HCT116 (cell line): ENCODE data around the gene ARHGAP45. TPM values are rescaled to one million over a fixed set of nuclear protein-coding genes. Genes with fewer than 3 reads are reported as not detected.

ENCODE experiments used
- ATAC-seq: fragments of 200-7000 bp; cut with Tn5 transposase; 2 replicates; pipeline ENCODE4 v1.9.1; 2020; ENCODE audit warnings: mild to moderate bottlenecking, moderate library complexity
- BruUV-seq: library from RNA; stranded (reverse); fragments of 400-500 nt; replicated peaks from 2 replicates; lab custom pipeline; 2021; lab: Mats Ljungman, UMichigan
- CTCF ChIA-PET: fragments of 300-600 bp; sonication (Branson Sonifier 250); formaldehyde crosslinking; loops from one replicate; lab custom pipeline; 2021; ENCODE audit warnings: antibody characterized with exemption; lab: Charles Lee
- POLR2A ChIA-PET: fragments of 300-600, 350-600 bp; sonication (Branson Sonifier 250); formaldehyde crosslinking; loops from one replicate; lab custom pipeline; 2021; ENCODE audit warnings: antibody characterized with exemption; lab: Charles Lee
- RAD21 ChIA-PET, 2 experiments: fragments of 300-600 bp; sonication (Branson Sonifier 250); formaldehyde crosslinking; loops; one replicate each; lab custom pipeline; 2023; ENCODE audit warnings: low total read pairs in 2 of 2; ENCODE audit not compliant: uncharacterized antibody in 2 of 2, unreplicated experiment in 2 of 2, low non-redundant PET in 1 of 2; lab: Charles Lee
- DNase-seq: peaks from one replicate; pipeline ENCODE4 v3.0.0-alpha.2; 2010; ENCODE audit warnings: low read depth, low spot score
- H2AFZ ChIP-seq: fragments of 200-600 bp; shearing (Covaris generic), sonication (generic); 2 replicates; pipeline ENCODE4 v1.6.1; 2017; ENCODE audit warnings: low read depth, mixed run types, mixed read lengths, antibody characterized with exemption, low read length; ENCODE audit not compliant: poor library complexity, severe bottlenecking
- H3K27ac ChIP-seq: 2 replicates; pipeline ENCODE4 v1.5.1; 2012; ENCODE audit warnings: low read depth, low read length
- H3K27me3 ChIP-seq: fragments of 200-600 bp; sonication (generic); 2 replicates; pipeline ENCODE4 v1.6.1; 2016; ENCODE audit warnings: mixed run types, low read length, mixed read lengths; ENCODE audit not compliant: insufficient read depth
- H3K36me3 ChIP-seq, 2 experiments: fragments of 200-500 bp in 1 of 2; fragments of 200-600 bp in 1 of 2; sonication (Bioruptor generic) in 1 of 2; sonication (generic) in 1 of 2; 2 replicates each; pipeline versions ENCODE4 v1.5.1 to v1.6.1; 2014 to 2016; ENCODE audit warnings: low read length in 2 of 2, inconsistent platforms in 1 of 2, mixed read lengths in 1 of 2, mixed run types in 1 of 2; ENCODE audit not compliant: insufficient read depth in 2 of 2, control insufficient read depth in 1 of 2
- H3K4me1 ChIP-seq, 2 experiments: fragments of 200-600 bp in 1 of 2; sonication (generic) in 1 of 2; 2 replicates each; pipeline versions ENCODE4 v1.5.1 to v1.6.1; 2012 to 2017; ENCODE audit warnings: low read length in 2 of 2, inconsistent platforms in 1 of 2, mild to moderate bottlenecking in 1 of 2, mixed read lengths in 1 of 2, mixed run types in 1 of 2, moderate library complexity in 1 of 2; ENCODE audit not compliant: insufficient read depth in 2 of 2, control insufficient read depth in 1 of 2
- H3K4me2 ChIP-seq: fragments of 200-600 bp; sonication (generic); 2 replicates; pipeline ENCODE4 v1.6.1; 2017; ENCODE audit warnings: mixed run types, low read length, mixed read lengths
- H3K4me3 ChIP-seq, 2 experiments: fragments of 200-600 bp in 1 of 2; sonication (generic) in 1 of 2; replicated peaks in 1 of 2; 2 replicates each; pipeline ENCODE4 v1.5.1; 2011 to 2016; ENCODE audit warnings: low read length in 2 of 2, control low read depth in 1 of 2, low read depth in 1 of 2, mild to moderate bottlenecking in 1 of 2, mixed read lengths in 1 of 2, mixed run types in 1 of 2
- H3K79me2 ChIP-seq: fragments of 200-600 bp; sonication (generic); 2 replicates; pipeline ENCODE4 v1.6.1; 2017; ENCODE audit warnings: mild to moderate bottlenecking, mixed run types, low read length, moderate library complexity, mixed read lengths; ENCODE audit not compliant: insufficient read depth
- H3K9ac ChIP-seq: fragments of 200-600 bp; sonication (generic); 2 replicates; pipeline ENCODE4 v1.6.1; 2016; ENCODE audit warnings: low read length, mixed read lengths
- H3K9me2 ChIP-seq: fragments of 200-600 bp; sonication (generic), shearing (Covaris generic); 2 replicates; pipeline ENCODE4 v1.6.1; 2017; ENCODE audit warnings: mixed run types, mild to moderate bottlenecking, moderate library complexity; ENCODE audit not compliant: insufficient read depth
- H3K9me3 ChIP-seq, 2 experiments: fragments of 200-500 bp in 1 of 2; fragments of 200-600 bp in 1 of 2; sonication (Bioruptor generic) in 1 of 2; sonication (generic) in 1 of 2; 2 replicates each; pipeline ENCODE4 v1.6.1; 2014 to 2017; ENCODE audit warnings: low read length in 2 of 2, mixed read lengths in 2 of 2, inconsistent platforms in 1 of 2, low read depth in 1 of 2, mild to moderate bottlenecking in 1 of 2, mixed run types in 1 of 2, moderate library complexity in 1 of 2; ENCODE audit not compliant: control insufficient read depth in 1 of 2, insufficient read depth in 1 of 2
- H4K20me1 ChIP-seq: fragments of 200-600 bp; sonication (generic), shearing (Covaris generic); 2 replicates; pipeline ENCODE4 v1.6.1; 2017; ENCODE audit warnings: mixed run types, mild to moderate bottlenecking, moderate library complexity; ENCODE audit not compliant: insufficient read depth
- ATF3 ChIP-seq: IDR thresholded peaks from 2 replicates; pipeline ENCODE4 v1.6.1; 2012
- CBX3 ChIP-seq: IDR thresholded peaks from 2 replicates; pipeline ENCODE4 v1.6.1; 2012; ENCODE audit warnings: low read depth
- CEBPB ChIP-seq: IDR thresholded peaks from 2 replicates; pipeline ENCODE4 v1.6.1; 2012; ENCODE audit warnings: low read depth
- ELF1 ChIP-seq: IDR thresholded peaks from 2 replicates; pipeline ENCODE4 v1.6.1; 2012; ENCODE audit warnings: low read depth, borderline replicate concordance
- FOSL1 ChIP-seq: IDR thresholded peaks from 2 replicates; pipeline ENCODE4 v1.6.1; 2012; ENCODE audit warnings: low read depth
- JUND ChIP-seq: IDR thresholded peaks from 2 replicates; pipeline ENCODE4 v1.6.1; 2012
- SIN3A ChIP-seq: IDR thresholded peaks from 2 replicates; pipeline ENCODE4 v1.6.1; 2012; ENCODE audit warnings: low read depth
- SP1 ChIP-seq: IDR thresholded peaks from 2 replicates; pipeline ENCODE4 v1.6.1; 2012; ENCODE audit warnings: low read depth
- SRF ChIP-seq: IDR thresholded peaks from 2 replicates; pipeline ENCODE4 v1.6.1; 2012; ENCODE audit warnings: low read depth
- ZNF274 ChIP-seq: fragments of 200-500 bp; sonication (Bioruptor generic); IDR thresholded peaks from 2 replicates; pipeline ENCODE4 v1.6.1; 2014; ENCODE audit warnings: mild to moderate bottlenecking, low read depth, low read length, inconsistent platforms
- intact Hi-C: fragments of 100-400 bp; cut with micrococcal nuclease; formaldehyde crosslinking; loops from 2 replicates; pipeline ENCODE4 v1.10.0; 2022
- total RNA-seq: library from RNA; stranded (reverse); gene quantifications from one replicate; pipeline ENCODE4 v1.2.1, GENCODE V29; 2021; ENCODE audit not compliant: unreplicated experiment
- TF ChIP-seq, protein P1 (sequence below), 3 experiments: fragments of 200-600 bp in 1 of 3; sonication (generic) in 1 of 3; IDR thresholded peaks in 2 of 3; conservative IDR thresholded peaks in 1 of 3; 2 replicates each; pipeline ENCODE4 v1.5.1; 2012 to 2017; ENCODE audit warnings: low read depth in 2 of 3, low read length in 2 of 3, antibody characterized with exemption in 1 of 3, borderline replicate concordance in 1 of 3, control low read depth in 1 of 3, mild to moderate bottlenecking in 1 of 3, mixed read lengths in 1 of 3, mixed run types in 1 of 3, moderate library complexity in 1 of 3; ENCODE audit not compliant: insufficient read depth in 1 of 3
- TF ChIP-seq, protein P2 (sequence below): IDR thresholded peaks from 2 replicates; pipeline ENCODE4 v1.6.1; 2012

ARHGAP45 gene
- total RNA-seq, 1 experiment from 2014 or later = 30.4 TPM

- Histone ChIP-seq H3K9me2 (no peaks in the 10 kb centered on the region), H3K4me2 (no peak overlapping the region), H3K9ac (no peak overlapping the region), H3K27ac (0 out of 2 replicates have a peak overlapping the region, but pooled peaks have one; percentile 16), H4K20me1 (no peaks in the 10 kb centered on the region), H3K4me1 (peaks cover under 1 to 7% of the 10 kb centered on the region in 2 experiments; a peak in 2 of 4 replicates), H3K4me3 (no peak overlapping the region), H3K79me2 (no peaks in the 10 kb centered on the region), H3K36me3 (peaks cover 2 to 4% of the 10 kb centered on the region in 2 experiments; a peak in 3 of 4 replicates), H3K9me3 (no peaks in the 10 kb centered on the region), H3K27me3 (no peaks in the 10 kb centered on the region), H2AFZ (no peak overlapping the region)
- ChIA-PET CTCF (no interaction called here), RAD21 (interaction anchor here (0.6 to 0.8 kb wide), 2 partner anchors 31 to 379 kb away, joined by 3 to 5 read pairs; no protein-coding TSS in a partner anchor), POLR2A (no interaction called here)
- intact Hi-C loops = no loop called here
- peak; percentile 81 for ATAC-seq
- no TSS peak for BruUV-seq
- TF ChIP-seq SRF (no peak), ELF1 (no peak)
- TF ChIP-seq, protein P1, sequence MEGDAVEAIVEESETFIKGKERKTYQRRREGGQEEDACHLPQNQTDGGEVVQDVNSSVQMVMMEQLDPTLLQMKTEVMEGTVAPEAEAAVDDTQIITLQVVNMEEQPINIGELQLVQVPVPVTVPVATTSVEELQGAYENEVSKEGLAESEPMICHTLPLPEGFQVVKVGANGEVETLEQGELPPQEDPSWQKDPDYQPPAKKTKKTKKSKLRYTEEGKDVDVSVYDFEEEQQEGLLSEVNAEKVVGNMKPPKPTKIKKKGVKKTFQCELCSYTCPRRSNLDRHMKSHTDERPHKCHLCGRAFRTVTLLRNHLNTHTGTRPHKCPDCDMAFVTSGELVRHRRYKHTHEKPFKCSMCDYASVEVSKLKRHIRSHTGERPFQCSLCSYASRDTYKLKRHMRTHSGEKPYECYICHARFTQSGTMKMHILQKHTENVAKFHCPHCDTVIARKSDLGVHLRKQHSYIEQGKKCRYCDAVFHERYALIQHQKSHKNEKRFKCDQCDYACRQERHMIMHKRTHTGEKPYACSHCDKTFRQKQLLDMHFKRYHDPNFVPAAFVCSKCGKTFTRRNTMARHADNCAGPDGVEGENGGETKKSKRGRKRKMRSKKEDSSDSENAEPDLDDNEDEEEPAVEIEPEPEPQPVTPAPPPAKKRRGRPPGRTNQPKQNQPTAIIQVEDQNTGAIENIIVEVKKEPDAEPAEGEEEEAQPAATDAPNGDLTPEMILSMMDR (IDR thresholded peaks at IDR 0.05 in 2 of 3, conservative IDR thresholded peaks at IDR 0.05 in 1 of 3; ENCODE audit: borderline replicate concordance in 1 of 3, insufficient read depth in 1 of 3, low read depth in 2 of 3, low read length in 2 of 3) = peak in 2 of 3 experiments; percentile 50 to 54; a peak in 5 of 6 replicates
- DNase-seq = no peak
These were observed 9.7 kb upstream of the ARHGAP45 start for GRCh38 chr19:1057176-1057855.

GRCh38 chr19:1058112-1058511, 8.9 kb upstream of the ARHGAP45 start:
- Histone ChIP-seq H3K9ac (no peak overlapping the region), H3K9me3 (no peaks in the 10 kb centered on the region), H3K4me2 (no peak overlapping the region), H3K36me3 (peaks cover 2 to 4% of the 10 kb centered on the region in 2 experiments; a peak in 3 of 4 replicates), H4K20me1 (no peaks in the 10 kb centered on the region), H3K27me3 (no peaks in the 10 kb centered on the region), H2AFZ (no peak overlapping the region), H3K9me2 (no peaks in the 10 kb centered on the region), H3K27ac (no peak overlapping the region), H3K79me2 (no peaks in the 10 kb centered on the region), H3K4me3 (no peak overlapping the region), H3K4me1 (peaks cover 4 to 14% of the 10 kb centered on the region in 2 experiments; a peak in 3 of 4 replicates)
- no peak for DNase-seq
- ATAC-seq = no peak
- POLR2A ChIA-PET = no interaction called here
- RAD21 ChIA-PET = no interaction called here
- CTCF ChIA-PET = no interaction called here
- BruUV-seq = TSS peak; percentile 40
- intact Hi-C loops = no loop called here
- TF ChIP-seq ZNF274 = no peak
- TF ChIP-seq CBX3 = no peak
- no peak for TF ChIP-seq SIN3A
- TF ChIP-seq SP1 = no peak
- TF ChIP-seq, protein P1 (IDR thresholded peaks at IDR 0.05 in 2 of 3, conservative IDR thresholded peaks at IDR 0.05 in 1 of 3; ENCODE audit: borderline replicate concordance in 1 of 3, insufficient read depth in 1 of 3, low read depth in 2 of 3, low read length in 2 of 3) = no peak
- TF ChIP-seq ATF3 = no peak
- no peak for TF ChIP-seq JUND
- TF ChIP-seq, protein P2, sequence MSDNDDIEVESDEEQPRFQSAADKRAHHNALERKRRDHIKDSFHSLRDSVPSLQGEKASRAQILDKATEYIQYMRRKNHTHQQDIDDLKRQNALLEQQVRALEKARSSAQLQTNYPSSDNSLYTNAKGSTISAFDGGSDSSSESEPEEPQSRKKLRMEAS = no peak
- TF ChIP-seq FOSL1 = no peak
- no peak for TF ChIP-seq CEBPB
